ENCODE results near the gene RAB21. TPM values are rescaled to one million over a fixed set of nuclear protein-coding genes. Genes with fewer than 3 reads are reported as not detected.

Gene RAB21
- total RNA-seq, 2 donors from 2014 or later: 47.6 to 51.2 TPM

DNA sequence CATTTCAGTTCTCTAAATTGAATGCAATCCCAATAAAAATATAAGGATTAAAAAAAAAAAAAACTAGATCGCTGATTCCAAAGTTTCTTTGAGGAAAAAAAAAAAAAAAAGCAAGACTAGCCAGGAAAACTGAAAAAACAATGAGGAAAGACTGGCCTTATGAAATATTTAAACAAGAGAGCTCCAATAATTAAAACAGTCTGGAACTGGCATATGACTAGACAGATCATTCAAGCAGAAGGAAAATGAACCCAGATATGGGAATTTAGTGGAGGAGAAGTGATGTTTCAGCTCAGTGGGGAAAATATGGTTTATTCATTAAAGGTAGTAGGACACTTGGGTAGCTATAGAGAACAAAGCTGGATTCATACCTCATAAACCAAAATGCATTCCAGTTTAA lies 42.9 kb downstream of the RAB21 start:
- H3K36me3 Mint-ChIP-seq (ENCODE audit: low read depth): no peaks in the 10 kb centered on the region
- H3K27me3 Mint-ChIP-seq (ENCODE audit: insufficient read depth): no peaks in the 10 kb centered on the region
- Histone ChIP-seq H3K9me3 (ENCODE audit: control insufficient read depth, low read length) (no peaks in the 10 kb centered on the region), H3K4me3 (ENCODE audit: low read length) (no peak overlapping the region), H3K27ac (ENCODE audit: low read depth, low read length) (no peak overlapping the region), H3K4me1 (ENCODE audit: control insufficient read depth, insufficient read depth, low read length) (no peaks in the 10 kb centered on the region), H3K9ac (ENCODE audit: extremely low read depth, low read length, poor library complexity, severe bottlenecking) (no peak overlapping the region), H3K36me3 (ENCODE audit: control insufficient read depth, insufficient read depth, low read length) (peaks cover 3% of the 10 kb centered on the region), H3K27me3 (ENCODE audit: control insufficient read depth, insufficient read depth, low read length, poor library complexity, severe bottlenecking) (no peaks in the 10 kb centered on the region)
- H3K27ac Mint-ChIP-seq: no peak overlapping the region
- no peak for DNase-seq
- WGBS, 2 experiments (ENCODE audit: insufficient coverage in 1 of 2, insufficient read length in 1 of 2): 100% methylated on average over 1 of the region's 1 CpG
- no peaks in the 10 kb centered on the region for H3K9me3 Mint-ChIP-seq
- no peak overlapping the region for H3K4me3 Mint-ChIP-seq
- TF ChIP-seq, protein P1, sequence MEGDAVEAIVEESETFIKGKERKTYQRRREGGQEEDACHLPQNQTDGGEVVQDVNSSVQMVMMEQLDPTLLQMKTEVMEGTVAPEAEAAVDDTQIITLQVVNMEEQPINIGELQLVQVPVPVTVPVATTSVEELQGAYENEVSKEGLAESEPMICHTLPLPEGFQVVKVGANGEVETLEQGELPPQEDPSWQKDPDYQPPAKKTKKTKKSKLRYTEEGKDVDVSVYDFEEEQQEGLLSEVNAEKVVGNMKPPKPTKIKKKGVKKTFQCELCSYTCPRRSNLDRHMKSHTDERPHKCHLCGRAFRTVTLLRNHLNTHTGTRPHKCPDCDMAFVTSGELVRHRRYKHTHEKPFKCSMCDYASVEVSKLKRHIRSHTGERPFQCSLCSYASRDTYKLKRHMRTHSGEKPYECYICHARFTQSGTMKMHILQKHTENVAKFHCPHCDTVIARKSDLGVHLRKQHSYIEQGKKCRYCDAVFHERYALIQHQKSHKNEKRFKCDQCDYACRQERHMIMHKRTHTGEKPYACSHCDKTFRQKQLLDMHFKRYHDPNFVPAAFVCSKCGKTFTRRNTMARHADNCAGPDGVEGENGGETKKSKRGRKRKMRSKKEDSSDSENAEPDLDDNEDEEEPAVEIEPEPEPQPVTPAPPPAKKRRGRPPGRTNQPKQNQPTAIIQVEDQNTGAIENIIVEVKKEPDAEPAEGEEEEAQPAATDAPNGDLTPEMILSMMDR (conservative IDR thresholded peaks at IDR 0.05): no peak
- H3K4me1 Mint-ChIP-seq: no peaks in the 10 kb centered on the region

DNA sequence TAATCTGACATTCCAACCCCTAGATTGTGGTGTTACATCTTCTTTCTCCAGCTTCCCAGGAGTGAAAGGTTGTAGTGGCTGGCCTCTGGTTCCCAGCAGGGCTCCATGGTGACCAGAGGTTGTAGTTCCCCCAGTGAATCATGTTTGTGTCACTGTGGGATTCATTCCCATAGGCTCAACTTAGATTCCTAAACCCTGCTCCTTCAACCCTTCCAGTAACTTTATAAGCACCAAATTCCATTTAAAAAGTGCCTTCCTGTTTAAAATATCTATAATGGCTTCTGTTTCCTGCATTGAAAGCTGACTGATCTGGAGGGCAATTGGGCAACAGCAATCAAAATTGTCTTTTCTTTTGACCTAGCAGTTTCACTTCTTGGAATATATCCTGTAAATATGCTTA lies 44.4 kb downstream of the RAB21 start:
- Histone ChIP-seq H3K27me3 (ENCODE audit: control insufficient read depth, insufficient read depth, low read length, poor library complexity, severe bottlenecking) (no peaks in the 10 kb centered on the region), H3K9ac (ENCODE audit: extremely low read depth, low read length, poor library complexity, severe bottlenecking) (no peak overlapping the region), H3K4me1 (ENCODE audit: control insufficient read depth, insufficient read depth, low read length) (no peaks in the 10 kb centered on the region), H3K4me3 (ENCODE audit: low read length) (no peak overlapping the region), H3K9me3 (ENCODE audit: control insufficient read depth, low read length) (no peaks in the 10 kb centered on the region), H3K27ac (ENCODE audit: low read depth, low read length) (no peak overlapping the region), H3K36me3 (ENCODE audit: control insufficient read depth, insufficient read depth, low read length) (no peaks in the 10 kb centered on the region)
- no peaks in the 10 kb centered on the region for H3K9me3 Mint-ChIP-seq
- no peaks in the 10 kb centered on the region for H3K36me3 Mint-ChIP-seq (ENCODE audit: low read depth)
- TF ChIP-seq, protein P1 (conservative IDR thresholded peaks at IDR 0.05): no peak
- H3K27me3 Mint-ChIP-seq (ENCODE audit: insufficient read depth): no peaks in the 10 kb centered on the region
- peak; percentile 79 for DNase-seq
- no peaks in the 10 kb centered on the region for H3K4me1 Mint-ChIP-seq
- no peak overlapping the region for H3K27ac Mint-ChIP-seq
- H3K4me3 Mint-ChIP-seq: no peak overlapping the region

DNA sequence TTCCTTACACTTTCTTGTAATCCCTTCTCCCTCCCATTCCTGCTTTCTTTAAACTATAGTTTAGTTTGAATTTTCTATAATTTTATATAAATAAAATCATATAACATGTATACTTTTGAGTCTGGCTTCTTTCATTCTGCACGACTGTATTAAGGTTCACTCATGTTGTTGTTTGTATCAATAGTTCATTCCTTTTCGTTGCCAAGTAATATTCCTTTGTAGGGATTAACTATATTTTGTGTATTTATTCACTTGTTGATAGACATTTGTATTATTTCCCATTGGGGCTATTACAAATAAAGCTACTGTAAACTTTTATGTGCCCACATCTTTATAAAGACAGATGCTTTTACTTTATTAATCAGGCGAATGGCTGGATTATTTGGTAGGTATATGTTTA lies 45.5 kb downstream of the RAB21 start:
- no peaks in the 10 kb centered on the region for H3K4me1 ChIP-seq (ENCODE audit: control insufficient read depth, insufficient read depth, low read length)
- H3K36me3 Mint-ChIP-seq (ENCODE audit: low read depth): no peaks in the 10 kb centered on the region
- no peak overlapping the region for H3K27ac ChIP-seq (ENCODE audit: low read depth, low read length)
- H3K27me3 Mint-ChIP-seq (ENCODE audit: insufficient read depth): no peaks in the 10 kb centered on the region
- 95% methylated on average over 2 of the region's 3 CpGs; no CpG with 5 or more reads in 1 of the 2 experiments for WGBS, 2 experiments (ENCODE audit: insufficient coverage in 1 of 2, insufficient read length in 1 of 2)
- H3K27ac Mint-ChIP-seq: no peak overlapping the region
- TF ChIP-seq, protein P1 (conservative IDR thresholded peaks at IDR 0.05): no peak
- H3K4me3 Mint-ChIP-seq: no peak overlapping the region
- H3K4me1 Mint-ChIP-seq: no peaks in the 10 kb centered on the region
- H3K9me3 Mint-ChIP-seq: no peaks in the 10 kb centered on the region
- H3K9ac ChIP-seq (ENCODE audit: extremely low read depth, low read length, poor library complexity, severe bottlenecking): no peak overlapping the region
- no peak for DNase-seq
- no peaks in the 10 kb centered on the region for H3K36me3 ChIP-seq (ENCODE audit: control insufficient read depth, insufficient read depth, low read length)
- H3K27me3 ChIP-seq (ENCODE audit: control insufficient read depth, insufficient read depth, low read length, poor library complexity, severe bottlenecking): no peaks in the 10 kb centered on the region
- H3K9me3 ChIP-seq (ENCODE audit: control insufficient read depth, low read length): no peaks in the 10 kb centered on the region
- no peak overlapping the region for H3K4me3 ChIP-seq (ENCODE audit: low read length)
